Ramos (cell line): ENCODE measurements around the gene CMTM1.
"Not testable (repeated sequence)": the region's sequence is repeated elsewhere in the genome, so short reads cannot be mapped to it uniquely, and the experiment has no call there.

Experiments used
- in situ Hi-C: fragments of 300-500 bp; cut with MboI; formaldehyde crosslinking; loops from one replicate; pipeline ENCODE4 v1.14.3; 2022; ENCODE audit warnings: low sequenced_read_pairs; ENCODE audit not compliant: unreplicated experiment

The CMTM1 gene

DNA sequence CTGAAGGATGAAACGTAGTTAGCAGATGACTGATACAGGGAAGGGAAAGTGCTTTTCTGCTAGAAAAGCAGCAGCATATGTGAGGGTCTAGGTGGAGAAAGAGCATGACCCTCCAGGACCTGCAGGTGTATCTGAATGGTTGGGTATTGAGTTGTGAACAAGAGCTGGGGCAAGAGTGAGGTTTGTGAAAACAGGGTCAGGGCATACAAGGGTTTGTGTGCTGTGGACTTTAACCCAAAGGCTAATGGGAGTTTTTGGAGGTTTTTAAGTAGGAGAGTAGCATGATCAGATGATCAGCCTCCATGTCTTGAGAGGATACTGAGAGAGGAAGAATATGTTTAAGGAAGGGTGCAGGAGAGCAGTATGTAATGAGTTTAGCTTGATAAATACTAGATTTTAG, 6.1 kb upstream of the CMTM1 start:
- in situ Hi-C loops = no loop called here

DNA sequence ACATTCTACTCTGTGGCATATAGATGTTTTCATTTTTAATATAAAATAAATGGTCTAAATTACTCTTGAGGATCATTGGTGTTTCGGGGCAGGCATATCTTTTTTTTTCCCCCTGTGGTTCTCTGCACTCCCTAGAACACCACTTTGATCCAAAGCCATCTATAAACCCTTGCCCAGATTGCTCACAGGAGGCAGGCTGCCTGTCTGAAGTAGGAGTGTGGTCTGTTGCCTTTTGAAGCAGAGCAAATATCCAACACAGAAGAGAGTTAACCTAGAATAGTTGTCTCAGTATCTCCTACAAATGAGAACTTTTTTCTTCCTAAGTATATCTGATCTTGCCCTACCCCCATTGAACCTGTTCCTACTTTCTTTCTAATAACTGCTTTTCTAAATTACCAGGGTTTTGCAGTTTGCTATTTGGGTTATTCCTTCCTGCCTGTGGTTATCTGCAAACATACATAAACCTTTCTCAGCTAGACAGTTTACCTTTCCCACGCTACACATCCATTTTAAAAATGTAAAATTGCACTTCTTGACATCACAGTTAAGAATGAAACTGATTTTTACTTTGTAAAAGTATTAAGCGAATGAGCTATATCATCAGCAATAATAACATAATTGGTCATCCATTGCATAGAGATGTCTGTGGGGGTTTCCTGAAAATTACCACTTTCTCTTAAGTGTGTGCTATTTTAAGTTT, 4.7 kb upstream of the CMTM1 start:
- in situ Hi-C loops = no loop called here

DNA sequence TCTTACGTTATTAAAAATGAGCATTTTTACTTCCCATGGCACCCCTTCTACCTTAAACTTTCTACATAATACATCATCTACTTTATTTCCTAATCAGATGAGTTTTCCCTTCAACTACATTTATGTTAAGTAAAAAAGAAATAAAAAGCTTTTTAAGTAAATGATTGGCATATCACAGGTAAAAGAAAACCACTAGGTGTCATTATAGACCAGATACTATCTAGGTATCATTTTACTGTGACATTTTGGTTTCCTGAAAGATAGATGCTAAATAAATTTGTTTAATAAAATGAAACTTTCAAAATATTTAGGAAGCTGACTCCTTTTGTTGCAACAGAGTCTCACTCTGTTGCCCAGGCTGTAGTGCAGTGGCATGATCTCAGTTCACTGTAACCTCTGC, 3.8 kb upstream of the CMTM1 start:
- in situ Hi-C loops = no loop called here

DNA sequence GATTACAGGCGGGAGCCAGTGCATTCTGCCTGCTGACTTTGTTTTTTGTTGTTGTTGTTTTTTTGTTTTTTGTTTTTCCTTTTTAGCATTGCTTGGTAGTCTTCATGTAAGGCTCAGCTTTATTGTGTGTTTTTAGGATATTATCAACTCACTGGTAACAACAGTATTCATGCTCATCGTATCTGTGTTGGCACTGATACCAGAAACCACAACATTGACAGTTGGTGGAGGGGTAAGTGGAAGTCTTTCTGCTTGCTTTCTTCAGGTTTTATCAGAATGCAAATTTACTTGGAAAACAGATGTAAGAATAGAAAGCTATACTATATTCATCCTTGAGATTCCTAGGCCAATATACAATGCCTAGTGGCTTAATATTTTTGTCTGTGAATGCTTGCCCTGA, 3.3 kb upstream of the CMTM1 start:
- in situ Hi-C loops = no loop called here

DNA sequence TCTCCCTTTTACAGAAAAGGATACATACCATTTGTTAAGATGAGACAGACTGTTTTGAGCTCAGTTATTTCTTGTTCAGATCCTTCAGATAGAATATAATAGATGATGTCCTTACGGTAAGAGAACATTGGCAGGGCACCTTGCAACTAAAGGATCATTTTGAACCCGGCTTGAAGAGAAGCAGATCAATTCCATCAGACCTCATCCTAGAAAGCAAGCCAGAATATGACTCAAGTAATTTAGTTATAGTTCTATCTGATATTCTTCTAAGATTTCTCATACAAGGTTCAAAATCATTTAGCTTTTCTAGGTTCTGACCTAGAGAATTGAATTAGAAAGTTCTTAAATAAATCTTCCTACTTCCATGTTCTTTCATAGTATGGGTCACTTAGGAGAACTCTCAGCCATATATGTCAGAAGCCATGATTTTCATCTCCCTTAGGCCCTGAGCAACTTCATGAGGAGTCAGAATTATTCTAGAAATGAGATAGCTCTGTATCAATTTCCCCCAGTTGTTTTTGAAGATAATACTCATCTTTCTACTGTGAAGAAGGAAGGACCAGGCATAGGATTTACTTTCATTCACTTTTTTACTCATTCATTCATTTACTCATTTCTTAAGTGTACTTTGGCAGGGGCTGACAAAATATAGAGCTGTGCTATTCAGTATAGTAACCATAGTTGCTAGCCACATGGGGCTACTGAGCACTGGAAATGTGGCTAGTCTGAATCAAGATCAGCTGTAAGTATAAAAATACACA, 2.5 kb upstream of the CMTM1 start:
- in situ Hi-C loops = no loop called here

DNA sequence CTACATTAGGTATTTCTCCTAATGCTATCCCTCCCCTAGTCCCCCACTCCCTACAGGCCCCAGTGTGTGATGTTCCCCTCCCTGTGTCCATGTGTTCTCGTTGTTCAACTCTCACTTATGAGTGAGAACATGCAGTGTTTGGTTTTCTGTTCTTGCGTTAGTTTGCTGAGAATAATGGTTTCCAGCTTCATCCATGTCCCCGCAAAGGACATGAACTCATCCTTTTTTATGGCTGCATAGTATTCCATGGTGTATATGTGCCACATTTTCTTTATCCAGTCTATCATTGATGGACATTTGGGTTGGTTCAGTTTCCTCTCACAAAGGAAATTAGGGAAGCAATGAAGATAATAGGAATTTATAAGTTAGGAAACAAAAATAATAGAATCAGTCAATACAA, 1.0 kb downstream of the CMTM1 start:
- in situ Hi-C loops = not testable (repeated sequence)

DNA sequence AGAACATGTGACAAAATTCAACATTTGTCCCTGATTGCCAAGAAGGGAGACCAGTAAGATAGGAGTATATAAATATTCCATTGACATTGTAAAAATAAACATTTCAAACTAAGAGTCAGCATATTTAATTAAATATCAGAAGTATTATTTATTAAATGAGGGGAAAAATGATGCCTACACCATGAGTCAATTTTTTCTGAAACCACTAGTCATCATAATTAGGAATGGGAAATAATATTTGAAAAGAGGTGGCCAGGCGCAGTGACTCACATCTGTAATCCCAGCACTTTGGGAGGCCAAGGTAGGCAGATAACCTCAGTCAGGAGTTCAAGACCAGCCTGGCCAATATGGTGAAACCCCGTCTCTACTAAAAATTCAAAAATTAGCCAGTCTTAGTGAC, 2.1 kb downstream of the CMTM1 start:
- in situ Hi-C loops = no loop called here

DNA sequence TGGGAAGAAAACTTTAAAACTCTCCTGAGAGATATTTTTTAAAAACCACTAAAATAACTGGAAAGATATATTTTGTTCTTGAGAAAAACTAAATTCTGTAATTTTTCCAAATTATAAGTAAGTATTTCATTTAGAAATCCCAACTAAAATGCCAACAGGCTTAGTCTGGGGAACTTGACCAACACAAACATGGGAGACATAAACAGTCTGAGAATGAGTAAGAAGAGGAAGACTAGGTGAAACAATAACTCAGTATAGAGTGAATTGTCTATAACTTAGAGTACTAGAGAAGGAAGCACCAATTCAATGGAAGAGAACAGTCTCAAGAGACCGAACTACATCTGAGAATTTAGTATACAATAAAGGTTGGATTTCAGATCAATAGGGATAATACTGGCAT, 2.9 kb downstream of the CMTM1 start:
- in situ Hi-C loops = no loop called here

GRCh38 chr16:66569827-66570405, 3.7 kb downstream of the CMTM1 start:
- in situ Hi-C loops = no loop called here

- in situ Hi-C loops = no loop called here
These were observed 6.1 kb downstream of the CMTM1 start for GRCh38 chr16:66572356-66572755.

- in situ Hi-C loops = no loop called here
These were observed 7.8 kb downstream of the CMTM1 start for GRCh38 chr16:66574081-66574480.

GRCh38 chr16:66574531-66574930, 8.3 kb downstream of the CMTM1 start:
- in situ Hi-C loops = no loop called here

DNA sequence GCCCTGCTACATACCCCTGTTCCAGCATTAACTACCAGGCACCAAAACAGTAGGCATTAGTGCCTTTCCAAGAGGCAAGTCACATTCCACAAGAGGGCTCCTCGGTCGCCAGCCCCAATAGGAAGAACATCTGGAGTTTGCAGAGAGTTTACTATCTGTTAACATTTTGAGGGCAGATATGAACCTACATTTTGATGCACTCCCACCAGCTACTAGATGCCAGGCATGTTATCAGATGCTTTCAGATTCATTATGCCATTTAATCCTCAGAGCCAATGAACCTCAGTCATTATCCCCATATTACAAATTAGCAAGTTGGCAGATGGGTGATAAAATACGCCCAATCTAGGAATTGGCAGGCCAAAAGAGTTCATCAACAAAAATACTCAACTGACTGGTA, 8.8 kb downstream of the CMTM1 start:
- in situ Hi-C loops = no loop called here

DNA sequence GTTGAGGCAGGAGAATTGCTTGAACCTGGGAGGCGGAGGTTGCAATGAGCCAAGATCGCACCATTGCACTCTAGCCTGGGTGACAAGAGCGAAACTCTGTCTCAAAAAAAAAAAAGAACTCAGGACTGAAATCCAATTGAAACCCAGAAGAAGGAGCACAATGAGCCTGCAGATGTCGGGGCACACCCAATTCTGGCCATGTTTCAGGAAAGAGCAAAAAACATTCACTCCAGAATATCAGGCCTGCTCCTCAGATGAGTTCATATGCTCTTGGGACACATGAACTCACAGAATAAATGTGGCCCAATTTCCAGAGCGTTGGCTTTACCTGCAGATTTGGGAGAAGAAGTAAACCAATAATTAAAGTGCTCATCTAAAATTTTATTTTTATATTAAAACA, 10.1 kb downstream of the CMTM1 start:
- in situ Hi-C loops = no loop called here

GRCh38 chr16:66578651-66579531, 12.7 kb downstream of the CMTM1 start, which contains the start of gene CMTM2:
Gene CMTM2, plus strand, starts transcription at chr16:66579463. Its CDS starts 145 bp downstream, at chr16:66579608.
- in situ Hi-C loops = no loop called here

- in situ Hi-C loops = no loop called here
These were observed 14.5 kb downstream of the CMTM1 start for GRCh38 chr16:66580605-66581209.

GRCh38 chr16:66581246-66581952, 15.2 kb downstream of the CMTM1 start:
- in situ Hi-C loops = no loop called here

GRCh38 chr16:66585481-66586239, 19.4 kb downstream of the CMTM1 start:
- in situ Hi-C loops = no loop called here
